ENCODE data around the gene TBC1D32. TPM values are rescaled to one million over a fixed set of nuclear protein-coding genes. Genes with fewer than 3 reads are reported as not detected.
"Not testable (repeated sequence)": the region's sequence is repeated elsewhere in the genome, so short reads cannot be mapped to it uniquely, and the experiment has no call there.

The TBC1D32 gene
- total RNA-seq, 2 experiments from 2014 or later = 10.9 to 12.4 TPM

GRCh38 chr6:121237859-121238258, 96.4 kb downstream of the TBC1D32 start:
- no peak overlapping the region for H3K27ac Mint-ChIP-seq
- no peaks in the 10 kb centered on the region for H3K27me3 Mint-ChIP-seq
- H3K4me3 Mint-ChIP-seq = no peak overlapping the region
- CTCF ChIA-PET = no interaction called here
- peaks cover 3% of the 10 kb centered on the region for H3K4me1 Mint-ChIP-seq
- POLR2A ChIA-PET = no interaction called here
- DNase-seq = no peak
- H3K9me3 Mint-ChIP-seq = peaks cover 8% of the 10 kb centered on the region
- H3K36me3 Mint-ChIP-seq (ENCODE audit: low read depth) = peaks cover 15% of the 10 kb centered on the region

DNA sequence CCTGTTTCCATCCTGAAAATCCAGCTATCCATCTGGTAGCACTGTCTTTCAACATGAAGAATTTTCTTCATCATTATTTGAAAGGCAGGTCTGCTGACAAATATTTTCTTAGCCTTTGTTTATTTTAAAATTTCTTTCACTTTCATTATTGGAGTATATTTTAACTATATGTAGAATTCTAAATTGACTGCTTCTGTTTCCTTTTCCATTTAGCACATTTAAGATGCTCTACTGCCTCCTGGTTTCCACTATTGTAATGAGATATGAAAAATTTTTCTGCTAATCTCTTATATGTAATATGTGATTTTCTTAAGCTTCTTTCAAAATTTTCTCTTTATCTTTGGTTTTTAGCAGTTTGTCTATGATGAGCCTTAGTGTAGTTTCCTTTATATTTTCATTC, 97.3 kb downstream of the TBC1D32 start:
- H3K4me3 Mint-ChIP-seq = no peak overlapping the region
- POLR2A ChIA-PET = no interaction called here
- no peak overlapping the region for H3K27ac Mint-ChIP-seq

GRCh38 chr6:121235386-121235785, 98.9 kb downstream of the TBC1D32 start:
- no peak overlapping the region for H3K4me3 Mint-ChIP-seq
- H3K27ac Mint-ChIP-seq = no peak overlapping the region
- no peak for DNase-seq
- ChIA-PET POLR2A (no interaction called here), CTCF (interaction anchor here (0.6 to 1.4 kb wide), 2 partner anchors 18 to 232 kb away, joined by 3 read pairs; no protein-coding TSS in a partner anchor)
- H3K4me1 Mint-ChIP-seq = peaks cover 3% of the 10 kb centered on the region
- peaks cover 8% of the 10 kb centered on the region for H3K9me3 Mint-ChIP-seq
- H3K36me3 Mint-ChIP-seq (ENCODE audit: low read depth) = peaks cover 15% of the 10 kb centered on the region
- H3K27me3 Mint-ChIP-seq = no peaks in the 10 kb centered on the region

More for the DNA sequence above, 97.3 kb downstream of the TBC1D32 start:
- no peaks in the 10 kb centered on the region for H3K27me3 Mint-ChIP-seq
- CTCF ChIA-PET = no interaction called here
- peaks cover 3% of the 10 kb centered on the region for H3K4me1 Mint-ChIP-seq
- peaks cover 8% of the 10 kb centered on the region for H3K9me3 Mint-ChIP-seq
- H3K36me3 Mint-ChIP-seq (ENCODE audit: low read depth) = peaks cover 15% of the 10 kb centered on the region
- no peak for DNase-seq

DNA sequence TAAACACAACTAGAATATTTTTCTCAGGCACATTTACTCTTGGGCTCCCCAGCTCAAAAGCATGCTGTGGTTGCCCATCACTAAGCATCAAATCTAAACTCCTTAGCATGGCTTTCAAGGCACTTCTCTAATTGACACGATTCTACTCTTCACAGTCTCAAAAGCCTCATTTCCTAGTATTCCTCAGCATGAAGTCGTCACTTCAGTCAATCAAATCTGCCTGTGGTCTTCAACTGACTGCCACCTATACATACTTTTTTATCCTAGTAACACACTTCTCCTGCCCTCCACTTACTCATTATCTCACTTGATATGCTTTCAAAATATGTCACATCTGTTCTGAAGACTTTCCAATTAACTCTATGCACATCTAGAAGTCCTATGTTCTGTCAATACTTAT, 110.3 kb downstream of the TBC1D32 start:
- CTCF ChIA-PET = no interaction called here
- H3K36me3 Mint-ChIP-seq (ENCODE audit: low read depth) = peaks cover 11% of the 10 kb centered on the region
- no peaks in the 10 kb centered on the region for H3K4me1 Mint-ChIP-seq
- no peak overlapping the region for H3K4me3 Mint-ChIP-seq
- POLR2A ChIA-PET = no interaction called here
- no peaks in the 10 kb centered on the region for H3K27me3 Mint-ChIP-seq
- no peak overlapping the region for H3K27ac Mint-ChIP-seq
- no peak for DNase-seq
- no peaks in the 10 kb centered on the region for H3K9me3 Mint-ChIP-seq

GRCh38 chr6:121223212-121223611, 111.1 kb downstream of the TBC1D32 start:
- ChIA-PET CTCF (no interaction called here), POLR2A (no interaction called here)
- Mint-ChIP-seq H3K36me3 (ENCODE audit: low read depth) (peaks cover 11% of the 10 kb centered on the region), H3K9me3 (peaks cover 2% of the 10 kb centered on the region), H3K4me1 (no peaks in the 10 kb centered on the region), H3K27me3 (no peaks in the 10 kb centered on the region), H3K27ac (no peak overlapping the region), H3K4me3 (no peak overlapping the region)
- DNase-seq = no peak

GRCh38 chr6:121222656-121223055, 111.6 kb downstream of the TBC1D32 start:
- H3K27me3 Mint-ChIP-seq = no peaks in the 10 kb centered on the region
- H3K9me3 Mint-ChIP-seq = peaks cover 5% of the 10 kb centered on the region
- H3K4me1 Mint-ChIP-seq = no peaks in the 10 kb centered on the region
- CTCF ChIA-PET = no interaction called here
- H3K27ac Mint-ChIP-seq = no peak overlapping the region
- peaks cover 15% of the 10 kb centered on the region for H3K36me3 Mint-ChIP-seq (ENCODE audit: low read depth)
- no peak for DNase-seq
- POLR2A ChIA-PET = no interaction called here
- no peak overlapping the region for H3K4me3 Mint-ChIP-seq

- Mint-ChIP-seq H3K36me3 (ENCODE audit: low read depth) (peaks cover 41% of the 10 kb centered on the region), H3K4me3 (no peak overlapping the region)
- CTCF ChIA-PET = no interaction called here
Measured at GRCh38 chr6:121216928-121217327, 117.4 kb downstream of the TBC1D32 start.

GRCh38 chr6:121213341-121213740, 120.9 kb downstream of the TBC1D32 start:
- H3K27ac Mint-ChIP-seq, H3K4me1 Mint-ChIP-seq, POLR2A ChIA-PET, H3K4me3 Mint-ChIP-seq, DNase-seq, CTCF ChIA-PET, H3K27me3 Mint-ChIP-seq: not testable (repeated sequence)
- H3K9me3 Mint-ChIP-seq = peaks cover 18% of the 10 kb centered on the region
- peaks cover 38% of the 10 kb centered on the region for H3K36me3 Mint-ChIP-seq (ENCODE audit: low read depth)

More at GRCh38 chr6:121216928-121217327, 117.4 kb downstream of the TBC1D32 start:
- no peak for DNase-seq
- H3K9me3 Mint-ChIP-seq = peaks cover 17% of the 10 kb centered on the region
- H3K4me1 Mint-ChIP-seq = no peaks in the 10 kb centered on the region
- POLR2A ChIA-PET = no interaction called here
- H3K27me3 Mint-ChIP-seq = no peaks in the 10 kb centered on the region
- H3K27ac Mint-ChIP-seq = no peak overlapping the region

DNA sequence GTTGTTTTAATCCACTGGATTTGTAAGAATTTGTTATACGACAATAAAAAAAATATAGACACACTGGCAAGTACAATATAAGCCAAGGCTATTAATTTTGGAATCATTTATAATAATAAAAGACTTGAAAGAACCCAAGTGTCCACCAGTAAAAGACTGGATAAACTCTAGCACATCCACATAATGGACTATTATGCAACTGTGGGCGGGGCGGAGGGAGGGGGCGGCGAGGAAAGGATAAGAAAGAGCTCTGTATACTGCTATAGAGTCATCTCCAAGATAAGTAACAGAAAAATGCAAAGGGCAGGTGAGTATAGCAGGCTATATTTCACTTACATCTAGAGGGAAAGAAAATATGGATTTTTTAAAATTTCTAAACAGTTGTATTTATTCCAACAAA, 123.3 kb downstream of the TBC1D32 start:
- Mint-ChIP-seq H3K36me3 (ENCODE audit: low read depth) (peaks cover 38% of the 10 kb centered on the region), H3K27ac (no peak overlapping the region), H3K27me3 (no peaks in the 10 kb centered on the region)

DNA sequence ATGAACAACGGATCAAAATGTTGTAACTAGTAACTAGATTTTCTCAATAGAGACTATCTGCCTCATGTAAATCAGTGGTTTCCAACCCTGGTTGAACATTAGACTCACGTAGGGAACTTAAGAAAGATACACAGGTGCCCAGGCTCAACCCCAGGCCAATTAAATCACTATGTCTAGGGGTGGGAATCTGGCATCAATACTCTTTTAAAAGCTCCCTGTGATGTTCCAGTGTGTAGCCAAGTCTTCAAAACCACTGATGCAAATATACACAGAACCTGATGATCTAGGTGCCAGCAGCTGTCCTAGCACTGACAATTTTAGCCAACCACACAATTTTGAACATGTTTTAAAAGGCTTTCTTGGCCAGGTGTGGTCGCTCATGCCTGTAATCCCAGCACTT, 128.7 kb downstream of the TBC1D32 start:
- H3K36me3 Mint-ChIP-seq (ENCODE audit: low read depth) = peaks cover 14% of the 10 kb centered on the region
- no peak overlapping the region for H3K27ac Mint-ChIP-seq
- no peaks in the 10 kb centered on the region for H3K27me3 Mint-ChIP-seq
- H3K4me3 Mint-ChIP-seq = no peak overlapping the region
- DNase-seq = no peak
- POLR2A ChIA-PET = no interaction called here
- no peaks in the 10 kb centered on the region for H3K4me1 Mint-ChIP-seq
- H3K9me3 Mint-ChIP-seq = peaks cover 3% of the 10 kb centered on the region
- CTCF ChIA-PET = no interaction called here

More for the DNA sequence above, 123.3 kb downstream of the TBC1D32 start:
- POLR2A ChIA-PET = no interaction called here
- H3K4me3 Mint-ChIP-seq = no peak overlapping the region
- CTCF ChIA-PET = no interaction called here
- H3K9me3 Mint-ChIP-seq = peaks cover 16% of the 10 kb centered on the region
- no peak for DNase-seq
- H3K4me1 Mint-ChIP-seq = no peaks in the 10 kb centered on the region

DNA sequence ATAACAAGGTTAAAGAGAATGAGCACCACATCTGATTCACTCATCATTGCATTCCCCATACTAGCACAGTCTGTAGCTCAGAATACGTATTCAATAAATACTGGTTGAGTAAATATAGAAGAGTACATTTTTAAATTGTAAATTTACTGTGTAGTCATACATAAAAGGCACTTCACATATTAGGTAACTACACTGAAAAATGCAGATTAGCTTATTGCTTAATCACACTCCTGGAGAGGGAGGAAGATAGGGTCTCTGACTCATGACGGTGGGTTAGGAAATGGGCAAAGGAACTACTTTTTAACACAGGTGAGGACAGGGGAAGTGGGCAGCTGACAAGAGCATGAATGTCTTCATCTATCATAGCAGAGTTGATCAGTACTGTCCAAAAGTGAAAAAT, 133.2 kb downstream of the TBC1D32 start:
- Mint-ChIP-seq H3K27me3 (no peaks in the 10 kb centered on the region), H3K36me3 (ENCODE audit: low read depth) (no peaks in the 10 kb centered on the region), H3K9me3 (no peaks in the 10 kb centered on the region), H3K27ac (no peak overlapping the region), H3K4me1 (no peaks in the 10 kb centered on the region), H3K4me3 (no peak overlapping the region)
- ChIA-PET CTCF (no interaction called here), POLR2A (no interaction called here)
- no peak for DNase-seq

DNA sequence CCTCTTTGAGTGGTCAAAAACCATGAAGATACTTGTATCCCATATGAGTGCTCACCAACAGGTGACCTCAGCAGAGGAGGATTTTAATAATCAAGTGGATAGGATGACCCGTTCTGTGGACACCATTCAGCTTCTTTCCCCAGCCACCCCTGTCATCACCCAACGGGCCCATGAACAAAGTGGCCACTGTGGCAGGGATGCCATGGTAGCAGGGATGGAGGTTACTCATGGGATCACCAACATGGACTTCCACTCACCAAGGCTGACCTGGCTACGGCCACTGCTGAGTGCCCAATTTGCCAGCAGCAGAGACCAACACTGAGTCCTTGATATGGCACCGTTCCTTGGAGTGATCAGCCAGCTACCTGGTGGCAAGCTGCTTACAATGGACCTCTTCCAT, 138.2 kb downstream of the TBC1D32 start:
- POLR2A ChIA-PET; H3K36me3 Mint-ChIP-seq (ENCODE audit: low read depth); H3K27ac Mint-ChIP-seq; DNase-seq; CTCF ChIA-PET; H3K27me3 Mint-ChIP-seq; H3K4me1 Mint-ChIP-seq; H3K4me3 Mint-ChIP-seq; H3K9me3 Mint-ChIP-seq: not testable (repeated sequence)

GRCh38 chr6:121190122-121190521, 144.2 kb downstream of the TBC1D32 start:
- no peak for DNase-seq
- H3K9me3 Mint-ChIP-seq = no peaks in the 10 kb centered on the region
- H3K27me3 Mint-ChIP-seq = no peaks in the 10 kb centered on the region
- H3K27ac Mint-ChIP-seq = no peak overlapping the region
- POLR2A ChIA-PET = no interaction called here
- CTCF ChIA-PET = no interaction called here
- H3K4me1 Mint-ChIP-seq = no peaks in the 10 kb centered on the region
- no peaks in the 10 kb centered on the region for H3K36me3 Mint-ChIP-seq (ENCODE audit: low read depth)
- no peak overlapping the region for H3K4me3 Mint-ChIP-seq

DNA sequence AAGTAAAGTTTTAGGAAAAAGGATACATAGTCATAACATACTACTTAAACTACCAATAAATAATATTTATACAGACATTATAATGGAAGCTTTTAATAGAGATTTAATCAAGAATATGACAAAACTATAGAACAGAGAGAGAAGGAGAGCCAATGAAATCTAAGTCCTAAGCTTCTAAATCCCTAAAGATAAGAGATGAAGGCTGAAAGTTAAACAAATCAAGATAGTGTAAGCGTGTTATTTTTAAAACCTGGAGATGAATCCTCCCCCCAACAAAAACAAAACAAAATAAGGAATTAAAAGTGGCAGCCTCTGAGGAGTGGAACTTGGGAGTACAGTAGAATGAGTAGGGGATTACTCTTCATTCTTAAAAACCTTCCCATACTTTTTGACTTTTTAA, 145.9 kb downstream of the TBC1D32 start:
- Mint-ChIP-seq H3K4me1 (no peaks in the 10 kb centered on the region), H3K36me3 (ENCODE audit: low read depth) (no peaks in the 10 kb centered on the region), H3K9me3 (no peaks in the 10 kb centered on the region), H3K27ac (no peak overlapping the region), H3K4me3 (no peak overlapping the region), H3K27me3 (no peaks in the 10 kb centered on the region)
- CTCF ChIA-PET = no interaction called here
- no peak for DNase-seq
- POLR2A ChIA-PET = no interaction called here

- ChIA-PET POLR2A (no interaction called here), CTCF (no interaction called here)
- no peak overlapping the region for H3K27ac Mint-ChIP-seq
- no peaks in the 10 kb centered on the region for H3K9me3 Mint-ChIP-seq
- no peaks in the 10 kb centered on the region for H3K36me3 Mint-ChIP-seq (ENCODE audit: low read depth)
- H3K4me1 Mint-ChIP-seq = no peaks in the 10 kb centered on the region
- H3K4me3 Mint-ChIP-seq = no peak overlapping the region
- no peak for DNase-seq
- no peaks in the 10 kb centered on the region for H3K27me3 Mint-ChIP-seq
Measured at GRCh38 chr6:121187833-121188200, 146.5 kb downstream of the TBC1D32 start.

All from activated CD4-positive, alpha-beta T cell treated with anti-CD3 and anti-CD28 coated beads, Interleukin-2, amount 10 ng/mL, durations not matched to agents 7 days and 5 days (primary cell).